DMS 273 treated with DMSO at 0.1 percent for 48 hours (cell line): Measurements from ENCODE around the gene LTBP2.

Experiments
- DNase-seq: peaks from one replicate; lab custom pipeline; 2025; lab: John Stamatoyannopoulos, UW

Gene LTBP2

GRCh38 chr14:74526854-74527585 lies 85.0 kb downstream of the LTBP2 start:
- DNase-seq = no peak

- DNase-seq = no peak
Measured at GRCh38 chr14:74525361-74525851, 86.6 kb downstream of the LTBP2 start.

- no peak for DNase-seq
Measured at GRCh38 chr14:74524812-74525135, 87.3 kb downstream of the LTBP2 start.

GRCh38 chr14:74524076-74524811 lies 87.8 kb downstream of the LTBP2 start:
- DNase-seq = no peak

DNA sequence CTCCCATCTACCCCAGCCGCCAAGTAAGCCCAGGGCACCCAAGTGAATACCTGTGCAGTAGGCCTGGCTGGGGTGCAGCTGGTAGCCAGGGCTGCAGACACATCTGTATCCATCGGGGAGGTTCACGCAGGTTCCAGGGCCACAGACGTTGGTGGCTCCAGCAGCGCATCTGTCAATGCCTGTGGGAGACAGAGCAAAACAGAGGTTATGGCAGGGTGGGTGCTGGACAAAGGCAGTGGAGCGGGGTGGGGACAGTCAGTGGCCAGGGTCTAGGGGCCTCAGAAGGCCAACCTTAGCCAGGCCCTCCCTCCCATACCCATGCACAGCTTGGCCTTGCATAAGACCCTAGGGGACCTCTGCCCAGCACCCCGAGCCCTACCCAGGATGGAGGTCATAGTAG lies 89.3 kb downstream of the LTBP2 start:
- no peak for DNase-seq

- DNase-seq = no peak
Measured at GRCh38 chr14:74521756-74522155, 90.3 kb downstream of the LTBP2 start.

DNA sequence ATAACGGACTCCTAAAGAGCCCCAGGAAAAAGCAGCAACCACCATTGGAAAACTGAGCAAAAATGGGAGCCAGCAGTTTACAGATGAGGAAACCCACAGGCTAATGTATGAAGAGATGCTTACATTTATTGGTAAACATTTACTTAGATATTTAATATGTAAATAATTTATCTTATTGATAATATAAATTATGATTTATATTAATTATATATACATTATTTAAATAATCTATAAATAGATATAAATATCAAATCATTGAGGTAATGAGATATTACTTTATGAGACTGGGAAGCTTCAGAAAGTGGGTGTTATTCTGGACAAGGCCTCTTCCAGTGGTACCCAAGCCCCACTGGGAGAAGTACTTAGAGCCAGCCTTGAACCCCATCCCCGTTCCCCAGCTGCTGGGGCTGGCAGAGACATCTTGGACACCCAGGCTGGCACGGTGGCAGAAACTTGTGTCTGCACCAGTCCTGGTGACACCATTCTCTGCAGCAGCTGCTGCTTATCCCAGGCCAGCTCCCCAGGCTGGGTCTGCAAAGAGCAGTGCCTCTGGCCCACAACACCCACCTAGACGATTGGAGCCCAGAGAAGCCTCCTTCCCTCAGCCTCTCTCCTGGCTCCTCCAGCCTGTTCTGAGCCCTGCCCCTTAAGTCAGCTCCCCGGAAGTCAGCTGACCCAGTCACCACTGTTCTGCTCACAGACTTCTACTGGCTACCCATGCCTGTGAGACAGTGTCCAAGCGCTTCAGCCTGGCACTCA lies 92.5 kb downstream of the LTBP2 start:
- DNase-seq = no peak

GRCh38 chr14:74518221-74518620 lies 93.8 kb downstream of the LTBP2 start:
- DNase-seq = no peak

DNA sequence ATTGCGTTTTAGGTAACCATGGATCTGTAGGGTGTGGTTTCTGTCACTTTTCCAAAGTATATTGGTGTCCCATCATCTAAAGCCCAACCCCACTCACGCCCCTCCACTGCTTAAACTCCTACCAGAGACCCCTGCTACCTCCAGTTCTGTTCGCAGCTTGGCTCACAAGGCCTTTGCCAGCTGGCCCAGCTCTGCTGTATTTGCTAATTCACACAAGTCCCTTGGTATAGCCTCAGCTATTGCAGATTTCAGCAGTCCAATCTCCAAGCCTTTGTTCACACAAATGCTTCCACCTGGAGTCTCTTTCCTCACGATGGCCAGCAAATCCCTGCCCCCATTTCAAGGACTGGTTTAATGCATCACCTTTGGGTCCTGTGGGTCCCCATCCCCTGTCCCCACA lies 94.3 kb downstream of the LTBP2 start:
- DNase-seq = no peak

DNA sequence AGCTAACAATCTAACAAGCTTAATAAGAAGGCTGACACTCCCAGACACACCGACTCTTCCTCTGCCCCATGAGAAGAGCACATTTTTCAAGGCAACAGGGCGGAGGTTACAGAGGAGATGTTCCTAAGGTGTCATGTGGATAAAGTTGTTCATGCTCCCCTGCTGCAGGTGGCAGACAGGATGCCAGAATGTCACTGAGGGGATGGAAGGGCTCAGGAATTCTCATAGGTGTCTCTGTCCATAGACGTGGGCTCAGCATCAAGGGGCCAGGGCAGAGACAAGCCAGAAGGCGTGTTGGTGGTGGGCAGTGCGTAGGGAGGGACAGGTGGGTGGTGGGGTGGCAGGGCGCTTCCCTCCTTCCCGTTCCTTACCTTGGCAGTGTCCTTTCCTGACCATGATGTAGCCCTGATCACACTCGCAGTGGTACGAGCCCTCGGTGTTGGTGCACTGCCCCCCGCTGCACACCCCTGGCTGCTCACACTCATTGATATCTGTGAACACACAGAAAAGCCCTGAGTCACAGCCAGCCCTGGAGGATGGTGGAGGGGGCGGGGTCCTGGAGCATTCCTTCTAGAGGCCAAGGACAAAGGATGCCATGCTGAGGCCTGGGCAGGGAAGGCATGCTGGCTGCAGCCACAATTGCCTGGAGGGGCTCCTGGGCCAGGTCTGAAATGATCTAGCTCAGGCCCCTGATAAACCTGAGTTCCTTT lies 95.4 kb downstream of the LTBP2 start:
- DNase-seq = no peak

DNA sequence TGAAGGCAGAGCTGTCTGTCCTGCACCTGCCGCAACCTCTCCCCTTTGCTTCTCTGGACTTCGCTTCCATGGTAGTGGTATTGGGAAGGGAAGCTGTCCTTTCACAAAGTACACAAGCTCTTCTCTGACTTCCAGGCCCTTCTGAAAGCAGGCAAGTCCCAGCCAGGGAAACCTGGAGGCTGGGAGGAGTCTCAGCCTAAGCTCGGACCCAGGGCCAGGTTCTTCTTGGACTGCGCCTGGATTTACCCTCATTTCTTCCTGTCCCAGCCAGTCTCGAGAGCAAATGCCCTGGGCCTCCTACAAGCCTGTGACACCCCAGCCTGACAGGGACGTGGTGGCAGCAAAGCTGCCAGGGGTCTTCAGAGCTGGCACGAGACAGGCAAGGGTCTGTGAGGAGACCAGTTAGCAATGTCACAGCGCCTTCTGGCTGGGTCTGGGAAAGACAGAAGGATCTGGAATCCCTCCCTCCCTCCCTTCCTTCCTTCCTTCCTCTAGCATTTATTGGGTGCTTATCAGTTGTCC lies 96.1 kb downstream of the LTBP2 start:
- DNase-seq = no peak

GRCh38 chr14:74514471-74514941 lies 97.5 kb downstream of the LTBP2 start:
- DNase-seq = no peak

GRCh38 chr14:74511966-74512830 lies 99.8 kb downstream of the LTBP2 start:
- DNase-seq = no peak

DNA sequence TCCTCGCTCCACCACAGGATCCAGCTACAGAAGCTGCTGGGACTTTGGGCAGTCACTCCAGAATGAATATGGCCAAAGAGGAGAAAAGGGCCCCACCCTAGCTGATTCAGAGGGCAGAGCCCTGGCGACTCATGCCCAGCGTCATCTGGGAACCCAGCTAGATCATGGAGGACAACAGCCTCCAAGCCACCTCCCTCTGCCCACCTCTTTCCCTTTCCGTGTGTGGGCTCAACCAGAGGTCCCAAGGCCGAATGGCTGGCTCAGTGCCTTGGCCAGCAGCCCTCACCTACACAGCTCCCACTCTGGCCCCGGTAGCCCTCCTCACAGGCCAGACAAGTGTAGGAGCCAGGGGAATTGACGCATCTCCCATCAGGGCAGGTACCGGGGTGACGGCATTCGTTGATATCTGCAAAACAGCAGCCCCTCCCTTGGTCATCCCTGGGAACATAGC lies 101.1 kb downstream of the LTBP2 start:
- DNase-seq = no peak

DNA sequence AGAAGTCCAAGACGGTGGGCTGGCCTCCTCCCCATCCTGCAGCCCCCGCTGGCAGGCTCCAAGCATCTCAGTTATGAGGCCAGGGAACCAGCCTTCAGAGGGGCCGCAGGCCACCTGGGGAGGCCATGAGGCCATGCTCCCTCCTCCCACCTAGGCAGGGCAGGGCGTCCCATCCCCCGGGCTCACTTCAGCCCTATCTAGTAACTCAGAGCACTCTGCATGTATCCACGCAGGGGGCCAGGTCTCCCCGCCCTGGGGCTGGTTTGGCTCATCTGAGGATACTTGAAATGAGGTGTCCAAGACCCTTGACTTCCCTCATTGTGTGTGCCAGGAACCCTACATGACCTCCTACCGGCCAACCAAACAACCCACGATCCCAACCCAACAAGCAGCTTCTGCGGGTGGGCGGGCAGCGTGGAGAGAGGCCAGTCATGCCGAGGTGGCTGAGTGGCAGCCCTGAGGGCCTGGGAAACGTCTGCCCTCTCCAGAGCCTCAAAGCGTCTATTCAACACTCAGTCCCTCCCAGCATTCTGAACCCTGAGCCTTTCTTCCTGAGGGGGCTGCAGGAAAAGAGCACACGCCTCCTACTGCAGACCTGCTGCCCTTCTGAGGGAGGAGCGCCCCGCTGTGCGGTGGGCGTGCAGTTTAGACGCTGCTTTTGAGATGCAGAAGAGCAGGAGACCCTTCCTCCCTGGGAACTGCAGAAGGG lies 101.7 kb downstream of the LTBP2 start:
- no peak for DNase-seq

GRCh38 chr14:74509587-74510222 lies 102.3 kb downstream of the LTBP2 start:
- no peak for DNase-seq

- no peak for DNase-seq
Measured at GRCh38 chr14:74508844-74509428, 103.1 kb downstream of the LTBP2 start.

DNA sequence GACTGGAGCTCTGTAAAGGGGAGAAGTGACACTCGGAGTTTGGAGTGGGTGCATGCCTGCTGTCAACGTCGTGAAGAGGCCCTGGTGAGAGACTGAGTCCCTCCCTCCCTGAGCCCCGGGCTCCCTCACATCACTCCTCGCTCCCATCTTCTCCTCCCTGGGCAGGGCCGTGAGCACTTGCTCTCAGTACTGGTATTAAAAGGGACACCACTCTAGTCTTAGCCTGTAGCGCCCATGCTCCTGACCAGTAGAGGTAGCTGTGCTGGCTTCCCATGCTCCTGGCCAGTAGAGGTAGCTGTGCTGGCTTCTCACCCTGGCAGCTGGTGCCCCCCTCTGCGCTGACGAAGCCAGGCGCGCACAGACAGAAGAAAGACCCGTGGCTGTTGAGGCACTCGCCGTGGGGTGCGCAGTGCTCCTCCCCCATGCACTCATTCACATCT lies 103.7 kb downstream of the LTBP2 start:
- no peak for DNase-seq

GRCh38 chr14:74507840-74508239 lies 104.2 kb downstream of the LTBP2 start:
- no peak for DNase-seq
